Head of caudate nucleus (tissue), 42 donors: ENCODE measurements around the gene NCK2.
A peak's percentile ranks its signal among the peaks of the same experiment; 100 is the strongest.

Source experiments
- DNase-seq, 42 donors: peaks; one replicate each; pipeline versions ENCODE4 v3.0.0 to v3.0.0-alpha.2; 2020 to 2021; ENCODE audit warnings: mixed read lengths in 7 of 42
- intact Hi-C: fragments of 100-400 bp; cut with DNase I; formaldehyde crosslinking; loops from one replicate; pipeline ENCODE4 v1.15.0; 2022

NCK2 gene

GRCh38 chr2:105872830-105873229 lies 128.1 kb downstream of the NCK2 start:
- intact Hi-C loops: no loop called here
- no peak for DNase-seq

- intact Hi-C loops: no loop called here
- DNase-seq: no peak
These were observed 128.6 kb downstream of the NCK2 start for GRCh38 chr2:105873281-105873680.

GRCh38 chr2:105873721-105874120 lies 129.0 kb downstream of the NCK2 start:
- intact Hi-C loops: no loop called here
- no peak for DNase-seq

- peak in 1 of 42 donors; percentile 13 for DNase-seq
- intact Hi-C loops: no loop called here
These were observed 129.8 kb downstream of the NCK2 start for GRCh38 chr2:105874466-105874865.

GRCh38 chr2:105875241-105875640 lies 130.5 kb downstream of the NCK2 start:
- intact Hi-C loops: no loop called here
- DNase-seq: peak in 1 of 42 donors; percentile 27

GRCh38 chr2:105876191-105876590 lies 131.5 kb downstream of the NCK2 start:
- DNase-seq: peak in 2 of 42 donors; percentile 9 to 33
- intact Hi-C loops: no loop called here

GRCh38 chr2:105877945-105878344 lies 133.2 kb downstream of the NCK2 start:
- intact Hi-C loops: no loop called here

GRCh38 chr2:105879106-105879802 lies 134.5 kb downstream of the NCK2 start:
- DNase-seq: peak in 7 of 42 donors; percentile 19 to 51 (median 44)
- intact Hi-C loops: no loop called here

More at GRCh38 chr2:105877945-105878344, 133.2 kb downstream of the NCK2 start:
- peak in 1 of 42 donors; percentile 20 for DNase-seq

- intact Hi-C loops: no loop called here
- DNase-seq: peak in 1 of 42 donors; percentile 34
These were observed 135.1 kb downstream of the NCK2 start for GRCh38 chr2:105879803-105880300.

GRCh38 chr2:105880637-105881036 lies 135.9 kb downstream of the NCK2 start:
- DNase-seq: peak in 1 of 42 donors; percentile 33
- intact Hi-C loops: no loop called here

- DNase-seq: peak in 1 of 42 donors; percentile 34
- intact Hi-C loops: no loop called here
These were observed 136.8 kb downstream of the NCK2 start for GRCh38 chr2:105881286-105882136.

GRCh38 chr2:105882341-105882740 lies 137.6 kb downstream of the NCK2 start:
- DNase-seq: peak in 1 of 42 donors; percentile 37
- intact Hi-C loops: no loop called here

GRCh38 chr2:105882920-105883435 lies 138.3 kb downstream of the NCK2 start:
- intact Hi-C loops: no loop called here

GRCh38 chr2:105883911-105884694 lies 139.4 kb downstream of the NCK2 start:
- peak in 1 of 42 donors; percentile 37 for DNase-seq
- intact Hi-C loops: no loop called here

More at GRCh38 chr2:105882920-105883435, 138.3 kb downstream of the NCK2 start:
- peak in 1 of 42 donors; percentile 29 for DNase-seq

GRCh38 chr2:105885456-105885855 lies 140.7 kb downstream of the NCK2 start:
- intact Hi-C loops: no loop called here
- DNase-seq: no peak

GRCh38 chr2:105886029-105886454 lies 141.3 kb downstream of the NCK2 start:
- DNase-seq: no peak
- intact Hi-C loops: no loop called here

- intact Hi-C loops: no loop called here
- DNase-seq: no peak
These were observed 142.0 kb downstream of the NCK2 start for GRCh38 chr2:105886687-105887086.

GRCh38 chr2:105887256-105887655 lies 142.5 kb downstream of the NCK2 start:
- intact Hi-C loops: no loop called here
- DNase-seq: no peak

GRCh38 chr2:105888625-105889024 lies 143.9 kb downstream of the NCK2 start:
- DNase-seq: peak in 1 of 42 donors; percentile 29
- intact Hi-C loops: no loop called here
